ENCODE results near the gene ARAP2. TPM values are rescaled to one million over a fixed set of nuclear protein-coding genes. Genes with fewer than 3 reads are reported as not detected.
A peak's percentile ranks its signal among the peaks of the same experiment; 100 is the strongest.

Gene ARAP2, protein sequence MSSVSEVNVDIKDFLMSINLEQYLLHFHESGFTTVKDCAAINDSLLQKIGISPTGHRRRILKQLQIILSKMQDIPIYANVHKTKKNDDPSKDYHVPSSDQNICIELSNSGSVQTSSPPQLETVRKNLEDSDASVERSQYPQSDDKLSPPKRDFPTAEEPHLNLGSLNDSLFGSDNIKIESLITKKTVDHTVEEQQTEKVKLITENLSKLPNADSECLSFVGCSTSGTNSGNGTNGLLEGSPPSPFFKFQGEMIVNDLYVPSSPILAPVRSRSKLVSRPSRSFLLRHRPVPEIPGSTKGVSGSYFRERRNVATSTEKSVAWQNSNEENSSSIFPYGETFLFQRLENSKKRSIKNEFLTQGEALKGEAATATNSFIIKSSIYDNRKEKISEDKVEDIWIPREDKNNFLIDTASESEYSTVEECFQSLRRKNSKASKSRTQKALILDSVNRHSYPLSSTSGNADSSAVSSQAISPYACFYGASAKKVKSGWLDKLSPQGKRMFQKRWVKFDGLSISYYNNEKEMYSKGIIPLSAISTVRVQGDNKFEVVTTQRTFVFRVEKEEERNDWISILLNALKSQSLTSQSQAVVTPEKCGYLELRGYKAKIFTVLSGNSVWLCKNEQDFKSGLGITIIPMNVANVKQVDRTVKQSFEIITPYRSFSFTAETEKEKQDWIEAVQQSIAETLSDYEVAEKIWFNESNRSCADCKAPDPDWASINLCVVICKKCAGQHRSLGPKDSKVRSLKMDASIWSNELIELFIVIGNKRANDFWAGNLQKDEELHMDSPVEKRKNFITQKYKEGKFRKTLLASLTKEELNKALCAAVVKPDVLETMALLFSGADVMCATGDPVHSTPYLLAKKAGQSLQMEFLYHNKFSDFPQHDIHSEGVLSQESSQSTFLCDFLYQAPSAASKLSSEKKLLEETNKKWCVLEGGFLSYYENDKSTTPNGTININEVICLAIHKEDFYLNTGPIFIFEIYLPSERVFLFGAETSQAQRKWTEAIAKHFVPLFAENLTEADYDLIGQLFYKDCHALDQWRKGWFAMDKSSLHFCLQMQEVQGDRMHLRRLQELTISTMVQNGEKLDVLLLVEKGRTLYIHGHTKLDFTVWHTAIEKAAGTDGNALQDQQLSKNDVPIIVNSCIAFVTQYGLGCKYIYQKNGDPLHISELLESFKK (N-terminal part only)
- 1 to 10 TPM; 5.1 to 8.0 (median 6.6) TPM for polyA plus RNA-seq (ENCODE audit: insufficient read length in 4 of 4)

DNA sequence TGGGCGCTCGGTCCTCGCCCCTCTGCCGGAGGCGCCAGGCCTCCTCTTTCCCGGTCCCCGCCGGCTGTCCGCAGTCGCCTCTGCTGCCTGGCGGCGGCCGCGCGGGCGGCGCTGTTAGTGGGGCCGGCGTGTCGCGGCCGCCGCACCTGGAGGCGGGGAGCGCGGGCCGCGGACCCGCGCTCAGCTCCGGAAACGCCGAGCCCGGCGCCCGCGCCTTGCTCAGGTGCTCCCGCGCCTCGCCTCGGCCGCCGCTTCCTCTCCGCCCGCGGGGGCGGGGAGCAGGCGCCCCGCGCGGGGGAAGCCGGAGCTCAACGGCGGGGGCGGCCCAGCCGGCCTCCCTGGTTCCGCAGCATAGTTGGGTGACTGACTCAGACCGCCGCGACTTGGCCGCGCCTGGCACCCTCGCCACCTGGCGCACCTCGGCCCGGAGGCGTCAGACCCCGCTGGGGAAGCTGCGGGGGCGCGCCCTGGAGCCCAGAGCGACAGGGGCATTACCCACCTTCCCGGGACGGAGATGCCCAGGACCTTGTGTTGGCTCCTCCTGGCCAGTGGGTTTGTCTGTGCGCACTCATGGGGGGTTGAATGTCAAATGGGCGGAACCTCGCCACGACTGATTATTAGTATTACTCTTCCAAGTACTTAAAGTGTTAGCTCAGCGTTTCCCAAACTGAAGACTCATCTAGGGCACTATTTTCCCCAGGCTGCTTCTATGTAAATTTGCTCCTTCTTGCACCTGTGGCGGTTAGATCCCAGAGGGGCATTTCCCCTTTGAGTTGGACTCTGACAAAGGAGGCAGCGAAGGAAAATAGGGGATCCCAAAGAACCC lies at the start of gene ARAP2:
Gene ARAP2, minus strand, starts transcription at position 258 of the 826 bp plus-strand sequence. CDS start 15,028 bp downstream, outside the sequence.
- DNase-seq (ENCODE audit: low read depth in 4 of 4, low spot score in 3 of 4), result peak in 2 of 4 donors; percentile 29 to 31

DNA sequence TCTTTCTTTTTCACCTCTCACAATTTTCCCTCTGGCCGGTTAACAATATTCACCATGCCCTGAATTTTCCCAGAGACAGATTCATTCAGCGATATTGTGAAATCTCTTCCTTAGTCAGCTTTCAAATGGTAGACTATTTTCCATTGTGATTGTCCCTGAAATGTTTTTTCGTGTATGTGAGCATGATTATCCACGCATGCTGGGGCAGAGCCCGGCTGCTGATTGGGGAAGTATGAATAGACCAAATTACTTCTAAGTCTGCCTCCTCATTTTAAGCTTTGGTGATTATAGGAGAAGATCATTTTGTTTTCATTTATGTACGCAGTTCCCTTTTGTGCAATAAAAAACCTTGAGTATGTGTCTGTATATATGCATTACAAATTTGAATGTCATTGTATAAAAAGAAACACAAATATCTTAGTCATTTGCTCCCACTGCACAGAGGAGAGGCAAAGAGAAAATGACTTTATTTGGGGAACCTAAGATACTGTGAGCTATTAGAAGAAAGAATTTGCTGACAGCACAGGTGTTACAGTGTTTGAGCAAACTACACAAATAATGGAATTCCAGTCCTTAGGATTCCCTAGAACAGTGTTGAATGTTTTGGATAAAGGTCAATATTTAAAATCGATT lies 48.4 kb upstream of the ARAP2 start:
- no peak for DNase-seq (ENCODE audit: low read depth in 4 of 4, low spot score in 3 of 4)

DNA sequence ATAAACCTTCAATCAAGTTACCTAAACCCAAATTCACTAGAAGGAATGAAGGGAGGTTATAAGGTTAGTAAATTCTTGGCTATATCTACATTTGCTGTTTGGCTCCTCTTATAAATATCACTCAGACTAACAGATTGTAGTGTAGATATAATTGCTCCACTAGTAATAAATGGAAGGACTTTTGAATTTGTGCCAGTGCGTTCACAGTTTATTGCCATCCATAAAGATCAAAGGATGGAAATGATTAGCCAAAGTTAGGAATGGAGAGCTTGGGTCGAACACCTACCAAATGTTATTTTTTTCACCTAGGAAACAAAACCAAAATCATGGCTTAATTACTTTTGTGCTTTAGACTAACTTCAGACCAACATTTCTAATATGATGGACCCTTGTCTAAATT lies 46.3 kb upstream of the ARAP2 start:
- no peak for DNase-seq (ENCODE audit: low read depth in 4 of 4, low spot score in 3 of 4)

DNA sequence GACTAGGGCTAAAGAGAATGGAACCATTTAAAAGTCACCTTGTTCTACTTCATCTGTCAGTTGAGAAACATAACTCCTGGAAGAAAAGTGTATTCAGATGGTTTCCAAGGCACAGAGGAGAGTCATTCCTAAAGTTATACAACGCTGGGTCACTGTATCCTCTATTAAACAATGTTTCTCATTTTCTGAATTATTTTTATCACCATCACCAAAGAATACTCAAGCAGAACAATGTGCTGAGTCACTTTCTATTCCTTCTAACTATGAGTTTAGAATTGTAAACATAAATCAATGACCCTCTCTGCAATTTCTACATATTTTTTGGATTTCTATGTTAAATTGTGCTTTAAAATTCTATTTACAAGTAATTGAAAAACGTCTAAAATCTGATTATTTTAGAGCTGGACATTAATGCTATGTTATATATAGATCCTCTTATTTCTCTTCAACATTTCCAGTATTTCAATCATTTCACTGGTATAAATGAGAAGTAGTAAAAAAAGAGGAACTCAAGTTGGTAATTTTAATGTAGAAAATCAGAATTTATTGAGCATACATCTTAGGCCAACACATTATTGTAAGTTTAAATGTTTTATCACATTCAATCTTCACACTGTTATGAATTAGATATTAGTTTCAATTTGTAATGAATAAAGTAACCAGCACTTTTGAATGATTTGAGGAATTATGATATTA lies 44.6 kb upstream of the ARAP2 start:
- DNase-seq (ENCODE audit: low read depth in 4 of 4, low spot score in 3 of 4), result no peak

DNA sequence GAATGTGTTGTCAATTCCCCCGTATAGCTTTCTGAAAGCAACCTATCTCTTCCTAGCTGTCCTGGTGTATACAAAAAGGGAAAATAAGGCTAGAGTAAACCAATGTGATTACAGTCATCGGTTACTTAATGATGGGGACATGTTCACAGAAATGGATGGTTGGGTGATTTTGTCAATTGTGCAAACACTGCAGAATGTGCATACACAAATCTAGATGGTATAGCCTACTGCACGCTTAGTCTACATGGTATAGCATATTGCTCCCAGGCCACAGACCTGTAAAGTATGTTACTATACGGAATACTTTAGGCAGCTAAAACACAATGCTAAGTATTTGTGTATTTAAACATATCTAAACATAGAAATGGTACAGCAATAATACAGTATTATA lies 42.2 kb upstream of the ARAP2 start:
- no peak for DNase-seq (ENCODE audit: low read depth in 4 of 4, low spot score in 3 of 4)

DNA sequence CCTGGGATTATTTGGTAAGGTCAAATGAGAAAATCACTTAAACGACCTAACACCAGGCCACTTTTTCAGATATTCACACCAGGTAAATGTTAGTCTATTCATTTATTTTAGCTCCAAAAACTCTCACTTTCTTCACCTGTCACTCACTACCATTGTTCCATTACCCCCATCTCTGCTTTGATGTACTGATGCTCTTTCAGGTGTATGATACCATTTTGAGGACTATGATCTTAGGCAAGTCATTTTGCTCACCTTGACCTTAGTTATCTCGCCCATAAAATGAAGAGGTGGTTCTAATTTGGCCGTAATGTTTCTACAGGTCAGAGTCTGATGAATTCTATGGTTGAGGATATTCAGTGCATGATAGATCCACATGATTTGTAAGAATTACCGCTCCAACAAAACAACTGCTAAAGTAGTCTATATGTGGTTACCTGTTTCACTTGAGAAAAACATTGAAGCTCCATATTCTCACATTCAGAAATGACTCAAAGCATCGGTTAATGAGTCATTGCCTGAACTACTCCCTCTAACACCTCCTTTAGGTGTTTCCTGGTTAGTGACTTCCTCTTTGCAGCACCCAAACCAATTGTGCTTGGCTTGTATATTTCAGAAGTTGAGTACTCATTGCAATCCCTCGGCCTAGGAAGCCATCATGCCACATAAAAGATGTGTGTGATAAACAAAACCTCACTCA lies 41.6 kb upstream of the ARAP2 start:
- no peak for DNase-seq (ENCODE audit: low read depth in 4 of 4, low spot score in 3 of 4)

DNA sequence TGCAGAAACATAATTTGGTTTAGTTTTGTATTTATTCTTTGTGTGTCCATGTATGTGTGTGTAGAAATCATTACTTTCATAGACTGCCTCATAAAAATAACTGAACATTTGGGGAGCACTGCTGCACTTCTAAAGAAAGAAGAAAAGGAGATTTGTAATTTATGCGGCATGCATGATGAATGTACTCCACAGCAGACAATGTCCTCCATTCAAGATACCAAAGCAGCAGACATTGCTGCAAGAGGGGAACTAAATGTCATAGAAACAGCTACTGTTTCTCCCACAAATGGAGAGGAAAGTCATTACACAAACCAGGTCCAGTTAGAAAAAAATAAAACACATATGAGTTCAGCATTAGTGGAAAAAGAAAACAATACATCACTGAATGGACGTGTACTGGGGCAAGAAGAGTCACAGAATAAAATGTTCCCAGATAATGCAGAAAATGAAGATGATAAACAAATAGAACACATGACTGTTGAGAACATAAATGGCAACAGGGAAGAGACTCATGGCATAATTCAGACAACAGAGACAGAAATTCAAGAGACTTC lies 39.7 kb upstream of the ARAP2 start:
- no peak for DNase-seq (ENCODE audit: low read depth in 4 of 4, low spot score in 3 of 4)

DNA sequence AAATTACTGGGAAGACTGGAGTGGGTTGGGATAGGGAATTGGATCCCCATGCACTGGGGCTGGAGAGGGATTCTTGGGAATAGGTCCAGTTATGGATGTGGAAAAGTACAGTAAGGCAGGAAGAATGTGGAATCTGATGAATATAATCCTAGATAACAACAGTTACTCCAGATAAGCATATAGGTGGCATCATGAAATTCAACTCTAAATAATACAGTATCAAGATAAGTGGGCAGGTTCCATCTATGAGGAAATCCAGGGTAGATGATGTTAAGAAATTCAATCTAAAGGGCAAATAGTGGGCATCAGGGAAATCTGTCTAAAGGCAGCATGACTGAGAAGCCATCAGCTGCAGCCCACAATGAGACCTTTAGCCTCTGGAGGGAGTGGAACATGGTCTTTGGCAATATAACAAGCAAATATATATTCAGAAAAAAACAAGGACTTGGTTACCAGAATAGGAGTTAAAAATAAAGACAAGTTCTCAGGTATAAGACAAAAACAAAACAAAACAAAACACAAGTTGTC lies 38.3 kb upstream of the ARAP2 start:
- DNase-seq (ENCODE audit: low read depth in 4 of 4, low spot score in 3 of 4), result no peak

DNA sequence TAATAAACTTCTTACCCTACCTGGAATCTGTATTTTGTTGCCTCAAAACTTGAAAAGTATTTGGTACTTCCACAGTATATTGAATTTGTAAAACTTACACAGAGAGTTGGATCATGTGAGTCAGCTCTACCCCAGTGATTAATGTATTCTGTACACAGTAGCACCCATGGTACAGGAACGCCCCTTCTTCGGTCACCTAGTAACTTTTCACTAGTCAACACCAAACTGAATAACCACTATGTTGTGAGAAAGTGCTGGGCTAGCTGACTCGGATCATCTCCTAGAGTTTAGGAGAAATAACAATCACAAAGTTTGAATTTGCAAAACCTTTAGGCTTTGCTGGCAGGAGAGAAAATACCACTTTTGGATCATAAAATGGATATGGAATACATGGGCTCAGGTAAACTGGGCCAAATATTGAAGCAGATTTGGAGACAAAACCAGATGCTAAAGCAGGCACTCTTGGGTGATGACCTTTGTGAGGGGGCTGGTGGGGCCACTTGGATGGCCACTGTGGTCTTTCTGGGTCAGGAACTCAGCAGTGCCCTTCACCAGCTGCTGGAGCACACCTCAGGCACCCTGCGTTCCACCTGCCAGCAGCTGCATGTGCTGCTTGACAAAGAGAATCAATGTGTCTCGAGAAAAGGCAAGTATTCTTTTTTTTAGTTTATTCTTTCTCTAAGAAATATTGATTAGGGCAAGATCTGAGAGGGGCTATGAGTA lies 37.2 kb upstream of the ARAP2 start, which contains the start of gene DTHD1:
Gene DTHD1, plus strand, starts transcription at position 233 of the 723 bp plus-strand sequence. Its CDS starts 143 bp downstream, at position 376.
- no peak for DNase-seq (ENCODE audit: low read depth in 4 of 4, low spot score in 3 of 4)

DNA sequence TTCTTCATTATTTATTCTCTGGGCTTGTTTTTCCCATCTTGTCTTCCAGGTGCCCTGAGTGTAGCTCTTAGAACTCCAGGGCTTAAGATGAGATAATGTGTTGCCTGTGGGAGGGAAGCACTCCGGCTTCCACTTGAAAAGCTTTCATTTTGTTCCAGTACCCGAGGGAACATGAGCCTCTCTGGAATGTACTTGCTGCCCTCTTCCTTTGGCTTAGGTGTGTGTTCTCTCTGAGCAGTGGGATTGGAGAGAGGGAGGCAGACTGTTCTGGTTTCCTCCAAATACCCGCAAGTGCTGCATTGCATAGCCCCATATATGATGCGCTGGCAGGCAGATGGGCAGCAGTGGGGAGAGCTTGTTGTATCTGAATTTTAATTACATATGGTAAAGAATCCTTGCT lies 36.2 kb upstream of the ARAP2 start:
- DNase-seq (ENCODE audit: low read depth in 4 of 4, low spot score in 3 of 4), result no peak

DNA sequence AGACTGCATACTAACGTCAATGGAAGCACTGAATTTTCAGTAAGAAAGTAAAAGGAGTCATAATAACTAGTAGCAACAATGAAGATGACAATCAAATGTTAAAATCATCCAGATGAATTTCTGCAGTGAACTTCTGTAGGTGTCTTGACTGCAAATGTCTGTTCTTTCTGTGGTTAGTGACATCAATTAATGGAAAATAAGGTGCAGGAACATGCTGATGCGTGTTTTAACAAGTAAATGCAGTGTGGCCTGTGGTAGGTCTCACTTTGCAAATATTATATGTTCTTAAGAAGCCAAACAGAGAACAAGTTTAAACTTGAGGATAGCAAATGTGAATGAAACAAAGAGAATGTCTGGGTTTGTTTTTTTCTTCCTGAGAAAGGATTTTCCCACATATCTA lies 34.5 kb upstream of the ARAP2 start:
- no peak for DNase-seq (ENCODE audit: low read depth in 4 of 4, low spot score in 3 of 4)

DNA sequence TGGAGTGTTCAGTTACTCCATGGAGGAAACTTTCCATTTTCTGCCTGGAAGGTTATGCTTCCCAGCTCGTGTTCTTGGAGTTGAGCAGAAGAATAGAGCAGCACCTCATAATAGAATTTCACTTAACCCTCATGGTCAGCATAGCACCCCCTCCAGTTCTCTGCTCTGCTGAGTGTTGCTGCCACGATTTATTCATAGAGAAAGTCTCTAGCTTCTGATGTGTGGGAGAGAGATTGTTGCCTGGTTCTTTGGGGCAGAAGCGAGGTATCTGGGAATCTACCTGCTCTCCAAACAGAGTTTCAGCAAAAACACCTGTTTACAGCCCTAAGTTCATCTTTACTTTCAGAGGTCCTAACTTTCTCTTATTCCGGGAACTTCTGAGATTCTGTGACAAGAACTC lies 33.2 kb upstream of the ARAP2 start:
- DNase-seq (ENCODE audit: low read depth in 4 of 4, low spot score in 3 of 4), result no peak

DNA sequence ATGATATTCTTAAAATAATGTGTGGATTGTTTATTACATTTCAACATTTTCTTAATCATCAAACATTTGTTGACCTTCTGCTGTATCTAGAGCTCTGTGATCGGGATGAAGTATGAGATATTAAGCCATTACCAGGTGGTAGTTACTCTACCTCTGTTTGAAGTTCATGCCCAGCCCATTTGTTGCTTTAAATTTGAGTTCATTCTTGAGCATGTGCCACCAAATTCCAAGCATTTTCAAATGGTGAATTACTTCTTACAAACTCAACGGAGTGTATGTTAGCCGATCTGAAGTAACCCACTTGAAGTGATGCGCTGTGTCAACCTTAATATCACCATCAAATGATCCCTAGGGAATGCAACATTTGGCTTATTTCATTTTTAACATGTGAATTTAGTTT lies 29.8 kb upstream of the ARAP2 start:
- no peak for DNase-seq (ENCODE audit: low read depth in 4 of 4, low spot score in 3 of 4)

DNA sequence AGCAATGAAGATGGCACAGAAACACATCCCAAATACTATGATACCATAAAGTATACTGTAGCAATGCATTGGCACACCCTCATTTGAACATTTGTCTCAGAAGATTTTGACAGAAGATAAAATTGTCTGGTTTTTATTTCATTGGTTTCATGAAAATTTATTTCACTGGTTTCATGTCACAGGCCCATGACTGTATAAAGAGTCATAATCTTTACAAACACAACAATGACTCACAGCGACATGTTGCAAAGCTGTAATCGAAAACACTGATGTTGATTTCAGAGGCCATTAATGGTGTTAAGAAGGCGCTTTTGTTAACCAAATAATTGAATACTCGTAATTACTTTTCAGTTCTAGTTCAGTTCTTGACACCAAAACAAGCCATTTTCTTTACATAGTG lies 29.0 kb upstream of the ARAP2 start:
- no peak for DNase-seq (ENCODE audit: low read depth in 4 of 4, low spot score in 3 of 4)

DNA sequence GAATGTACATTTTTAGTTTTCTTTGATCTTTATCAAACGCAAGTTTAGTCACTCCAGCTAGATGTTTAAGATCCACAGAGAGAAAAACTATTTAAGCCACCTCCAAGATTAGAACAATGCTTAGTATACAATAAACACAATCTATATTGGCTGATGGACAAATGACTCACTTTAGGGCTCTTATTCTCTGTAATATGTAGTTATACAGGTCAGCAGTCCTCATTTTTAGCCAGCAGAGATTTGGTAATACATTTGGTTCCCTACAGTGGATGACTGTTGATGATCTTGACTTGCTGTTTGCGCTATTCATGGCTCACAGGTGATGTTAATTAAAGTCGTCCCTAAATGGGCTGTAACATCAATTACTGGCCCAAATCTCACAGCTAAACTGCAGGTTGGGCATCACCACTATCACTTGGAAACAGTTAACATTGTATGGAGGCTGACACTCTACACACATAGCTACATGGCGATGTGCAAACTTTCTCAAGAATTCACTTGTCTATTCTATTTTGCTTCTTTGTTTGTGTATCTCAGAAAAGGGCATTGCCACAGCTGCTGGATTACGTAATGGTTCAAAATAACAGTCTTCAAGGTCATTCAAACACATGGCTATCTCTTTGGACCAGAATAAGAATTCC lies 25.3 kb upstream of the ARAP2 start:
- no peak for DNase-seq (ENCODE audit: low read depth in 4 of 4, low spot score in 3 of 4)

DNA sequence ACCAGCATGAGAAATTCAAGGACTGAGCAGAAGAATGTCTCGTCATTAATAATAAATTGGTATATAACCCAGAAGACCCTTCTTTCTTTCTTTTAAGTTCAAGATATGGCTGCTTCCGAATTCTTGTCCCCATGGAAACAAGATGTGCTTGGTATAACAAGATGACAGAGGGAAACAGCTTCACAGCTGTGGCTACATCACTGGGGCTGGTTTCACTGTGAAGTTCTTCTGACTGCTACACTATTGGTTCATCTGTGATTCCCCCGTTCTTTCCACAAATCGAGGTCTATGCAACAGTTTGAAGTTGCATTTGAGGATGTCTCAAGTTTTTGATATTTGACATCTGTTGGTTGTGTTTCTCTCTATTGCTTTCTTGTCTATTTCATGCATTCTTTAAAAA lies 24.8 kb upstream of the ARAP2 start:
- DNase-seq (ENCODE audit: low read depth in 4 of 4, low spot score in 3 of 4), result no peak
